Activated CD4-positive, CD25-positive, alpha-beta regulatory T cell treated with anti-CD3 and anti-CD28 coated beads, Interleukin-2, amount 50 U/mL, for 16 hours (primary cell): Measurements from ENCODE around the gene MAS1L.

Experiments
- DNase-seq: peaks from one replicate; pipeline ENCODE4 v3.0.0-alpha.2; 2020; ENCODE audit warnings: low read depth, low spot score

MAS1L gene

GRCh38 chr6:29487660-29488059, at the start of gene MAS1L:
TSS of gene MAS1L (minus strand) at chr6:29487956. CDS start at chr6:29487902, 54 bp downstream.
- no peak for DNase-seq

GRCh38 chr6:29532320-29532951, 44.7 kb upstream of the MAS1L start:
- DNase-seq: no peak

GRCh38 chr6:29531668-29532067, 43.9 kb upstream of the MAS1L start:
- no peak for DNase-seq

GRCh38 chr6:29530671-29531310, 43.0 kb upstream of the MAS1L start:
- no peak for DNase-seq

- DNase-seq: no peak
These were observed 42.2 kb upstream of the MAS1L start for GRCh38 chr6:29529956-29530355.

GRCh38 chr6:29528988-29529560, 41.3 kb upstream of the MAS1L start:
- no peak for DNase-seq

GRCh38 chr6:29528300-29528931, 40.7 kb upstream of the MAS1L start:
- no peak for DNase-seq

- DNase-seq: no peak
These were observed 39.8 kb upstream of the MAS1L start for GRCh38 chr6:29527564-29527963.

GRCh38 chr6:29527126-29527525, 39.4 kb upstream of the MAS1L start:
- no peak for DNase-seq

GRCh38 chr6:29525311-29525639, 37.5 kb upstream of the MAS1L start:
- no peak for DNase-seq

GRCh38 chr6:29524444-29525310, 36.9 kb upstream of the MAS1L start:
- DNase-seq: no peak

GRCh38 chr6:29524044-29524443, 36.3 kb upstream of the MAS1L start:
- no peak for DNase-seq

GRCh38 chr6:29522227-29522626, 34.5 kb upstream of the MAS1L start:
- no peak for DNase-seq

GRCh38 chr6:29521006-29521680, 33.4 kb upstream of the MAS1L start:
- DNase-seq: no peak

GRCh38 chr6:29520232-29520631, 32.5 kb upstream of the MAS1L start:
- DNase-seq: no peak

- DNase-seq: no peak
These were observed 31.7 kb upstream of the MAS1L start for GRCh38 chr6:29519291-29520010.

GRCh38 chr6:29517728-29518440, 30.1 kb upstream of the MAS1L start:
- DNase-seq: no peak

- DNase-seq: no peak
These were observed 29.5 kb upstream of the MAS1L start for GRCh38 chr6:29517245-29517644.

GRCh38 chr6:29516108-29516507, 28.4 kb upstream of the MAS1L start:
- no peak for DNase-seq

- DNase-seq: no peak
These were observed 23.1 kb upstream of the MAS1L start for GRCh38 chr6:29510746-29511300.
